D341Med (cell line): ENCODE results near the gene UTRN.

Source experiments
- DNase-seq: peaks from one replicate; pipeline ENCODE4 v3.0.0; 2012; ENCODE audit warnings: low spot score

The UTRN gene

DNA sequence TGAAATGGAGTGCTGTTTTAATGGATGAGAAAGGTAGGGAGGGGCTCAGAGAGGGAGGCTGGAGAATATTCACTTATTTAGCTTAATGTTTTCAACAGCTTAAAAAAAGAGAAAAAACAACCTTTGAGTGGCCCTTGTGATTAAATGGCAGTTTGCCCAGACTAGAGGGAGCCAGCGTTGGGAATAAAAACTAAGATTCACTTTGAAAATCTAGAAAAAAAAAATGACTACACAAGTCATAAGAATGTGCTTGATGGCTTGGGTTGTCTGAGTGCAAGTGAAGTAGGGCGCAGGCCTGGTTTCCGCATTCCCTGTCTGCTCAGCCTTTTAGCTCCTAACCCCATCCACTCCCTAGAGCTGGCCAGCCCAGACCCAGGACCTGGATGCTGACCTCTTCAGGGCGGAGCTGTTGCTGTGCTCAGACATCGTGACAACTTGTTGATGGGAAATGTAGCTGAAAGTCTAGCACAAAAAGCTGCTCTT, 28.9 kb downstream of the UTRN start:
- DNase-seq: no peak

DNA sequence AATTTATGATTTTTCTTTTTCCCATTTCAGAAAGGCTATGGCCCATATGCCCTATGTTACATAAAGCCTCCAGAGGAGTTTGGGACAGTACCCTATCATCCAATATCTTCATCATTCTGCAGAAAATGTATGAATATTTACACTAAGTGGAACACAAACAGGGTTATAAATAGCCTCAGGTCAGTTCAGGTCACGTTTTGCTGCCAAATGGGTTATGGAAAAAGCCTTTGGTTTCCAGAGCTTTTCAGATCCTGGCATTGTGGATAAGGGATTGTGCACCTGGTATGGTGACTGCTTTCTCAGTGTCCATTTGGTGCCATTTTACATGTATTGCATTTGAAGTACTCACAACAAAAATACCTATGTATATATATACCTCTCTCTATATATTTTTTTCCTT, 29.4 kb downstream of the UTRN start:
- DNase-seq: no peak

DNA sequence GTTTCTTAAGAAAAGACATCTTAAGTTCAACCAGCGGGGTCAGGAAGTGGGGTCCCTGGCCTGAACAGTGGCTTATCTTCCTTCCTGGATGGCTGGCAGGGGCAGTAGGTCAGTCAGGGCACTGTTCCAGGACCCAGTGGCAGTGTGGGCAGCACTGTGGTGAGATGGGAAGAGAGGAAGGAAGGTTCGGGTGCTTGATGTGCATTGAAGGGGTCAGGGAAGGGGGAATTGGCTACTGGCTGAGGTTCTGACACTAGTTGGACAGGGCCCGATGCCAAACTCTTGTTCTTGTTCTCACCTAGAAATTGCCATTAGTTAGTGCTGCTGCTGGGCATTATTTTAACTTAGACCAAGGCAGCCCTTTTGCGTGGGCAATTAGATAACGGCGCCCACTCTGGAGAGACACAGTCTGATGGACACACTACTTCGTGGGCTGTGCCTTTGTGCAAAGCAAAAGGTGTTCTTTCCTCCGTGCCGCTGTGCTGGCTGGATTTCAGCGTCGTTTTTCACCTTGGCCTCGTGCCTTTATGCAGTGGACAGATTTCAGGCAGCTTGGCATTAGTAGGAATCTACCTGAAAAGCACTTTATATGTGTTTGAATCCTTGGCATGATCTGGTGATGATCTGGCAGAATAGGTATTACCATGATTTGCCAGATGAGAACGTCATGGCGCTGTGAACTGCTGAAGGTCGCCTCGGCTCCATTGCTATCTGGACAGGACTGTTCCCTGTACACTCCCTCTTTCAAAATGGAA, 30.3 kb downstream of the UTRN start:
- no peak for DNase-seq

DNA sequence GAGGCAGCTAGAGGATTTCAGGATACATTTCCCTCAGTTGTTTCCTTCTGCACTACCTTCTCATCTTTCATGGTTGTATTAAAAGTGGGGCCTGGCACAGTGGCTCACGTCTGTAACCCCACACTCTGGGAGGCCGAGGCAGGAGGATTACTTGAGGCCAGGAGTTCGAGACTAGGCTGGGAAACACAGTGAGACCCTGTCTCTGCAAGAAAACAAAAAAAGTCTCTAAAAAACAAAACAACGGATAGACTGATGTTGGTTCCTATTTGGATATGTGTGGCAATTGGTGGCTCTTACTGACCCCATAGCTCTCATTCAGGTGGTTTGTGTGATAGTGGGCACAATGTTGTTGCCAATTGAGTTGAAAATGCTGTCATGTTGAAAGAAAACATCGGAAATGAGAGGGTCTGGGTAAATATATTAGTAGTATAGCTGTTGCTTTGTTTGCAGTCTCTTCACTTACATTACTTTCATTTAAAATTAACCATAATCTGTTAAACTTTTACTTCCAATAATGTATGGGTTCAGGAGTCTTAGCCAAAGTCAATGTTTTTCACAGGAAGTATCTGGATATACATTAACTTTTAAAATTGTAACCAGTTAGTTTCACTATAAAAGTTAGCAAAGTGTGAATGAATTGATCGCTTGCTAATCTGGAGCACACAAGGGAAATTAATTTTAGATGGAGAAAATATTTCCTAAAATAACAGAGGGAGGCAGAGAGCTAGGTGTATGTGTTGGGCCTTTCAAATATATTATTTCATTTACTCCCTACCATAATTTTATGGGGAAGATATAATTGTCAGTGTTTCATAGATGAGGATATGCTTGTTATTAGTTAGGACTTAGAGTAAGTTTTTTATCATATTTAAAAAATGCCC, 31.1 kb downstream of the UTRN start:
- no peak for DNase-seq

DNA sequence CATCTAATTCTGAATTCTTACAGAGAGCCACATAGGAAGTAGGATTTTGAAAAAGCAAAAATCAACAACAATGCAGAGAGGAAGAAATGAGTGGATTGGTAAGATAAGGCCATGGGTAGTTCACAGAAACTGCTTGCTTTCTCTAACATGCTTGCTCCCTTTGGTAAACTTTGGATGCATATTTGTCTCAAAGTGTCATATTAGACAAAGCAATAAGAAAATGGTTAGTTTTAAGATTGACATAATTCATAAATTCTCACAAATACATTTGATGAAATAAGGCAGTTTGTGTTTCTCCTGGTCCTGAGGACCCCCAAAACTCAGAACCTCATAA, 31.7 kb downstream of the UTRN start:
- no peak for DNase-seq

DNA sequence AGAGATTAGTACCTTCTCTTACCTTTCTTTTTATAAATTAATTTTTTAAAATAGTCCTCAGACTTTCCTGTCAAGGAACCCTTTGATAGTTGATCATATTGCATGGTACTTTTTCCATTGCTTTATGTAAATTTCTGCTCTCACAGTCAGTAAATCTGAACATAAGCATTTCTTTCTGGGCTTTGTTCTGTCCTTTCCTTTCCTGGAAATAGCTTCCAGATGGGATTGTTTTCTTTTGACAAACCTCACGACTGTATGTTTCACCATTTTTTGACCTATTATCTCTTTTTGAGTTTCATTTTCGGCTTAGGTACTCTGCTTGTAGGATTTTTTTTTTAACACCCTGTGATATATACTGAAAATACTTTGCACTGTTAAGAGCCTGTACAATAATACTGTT, 32.6 kb downstream of the UTRN start:
- DNase-seq: no peak

DNA sequence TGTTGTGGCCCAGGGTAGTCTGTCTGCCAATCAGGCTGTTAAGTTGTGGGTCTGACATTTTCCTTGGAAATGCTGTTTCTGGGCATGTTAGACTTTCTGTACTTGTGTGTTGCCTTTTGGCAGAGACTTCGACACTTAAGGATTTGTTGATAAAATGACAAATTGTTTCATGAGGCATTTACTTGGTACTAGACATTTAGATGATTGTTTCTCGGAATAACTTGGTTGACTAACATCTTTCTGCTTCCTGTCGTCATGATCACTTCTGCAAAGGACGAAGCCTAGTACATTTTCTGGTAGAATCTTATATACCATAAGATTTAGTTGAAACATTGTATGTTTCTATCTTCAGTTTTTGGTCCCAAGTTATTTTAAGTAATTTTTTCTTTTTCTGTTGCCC, 34.1 kb downstream of the UTRN start:
- no peak for DNase-seq

DNA sequence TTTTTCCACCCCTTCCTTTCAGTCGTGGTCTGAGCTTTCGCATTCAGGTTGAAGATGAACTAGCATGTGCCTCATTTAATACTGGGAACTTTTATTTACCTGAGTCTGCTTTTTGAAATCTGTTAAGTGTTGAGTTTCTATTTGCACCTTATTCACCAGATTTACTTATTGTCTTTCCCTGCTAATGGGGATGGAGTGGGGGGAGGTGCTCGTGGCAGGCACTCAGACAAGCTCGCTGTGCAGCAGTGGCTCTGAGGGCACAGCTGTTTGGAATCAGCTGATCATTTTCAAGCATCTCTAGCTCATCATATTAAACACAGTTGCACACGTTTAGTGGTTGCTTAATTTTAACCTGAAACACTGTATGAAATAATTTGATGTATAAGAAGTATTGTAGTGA, 35.6 kb downstream of the UTRN start:
- no peak for DNase-seq

DNA sequence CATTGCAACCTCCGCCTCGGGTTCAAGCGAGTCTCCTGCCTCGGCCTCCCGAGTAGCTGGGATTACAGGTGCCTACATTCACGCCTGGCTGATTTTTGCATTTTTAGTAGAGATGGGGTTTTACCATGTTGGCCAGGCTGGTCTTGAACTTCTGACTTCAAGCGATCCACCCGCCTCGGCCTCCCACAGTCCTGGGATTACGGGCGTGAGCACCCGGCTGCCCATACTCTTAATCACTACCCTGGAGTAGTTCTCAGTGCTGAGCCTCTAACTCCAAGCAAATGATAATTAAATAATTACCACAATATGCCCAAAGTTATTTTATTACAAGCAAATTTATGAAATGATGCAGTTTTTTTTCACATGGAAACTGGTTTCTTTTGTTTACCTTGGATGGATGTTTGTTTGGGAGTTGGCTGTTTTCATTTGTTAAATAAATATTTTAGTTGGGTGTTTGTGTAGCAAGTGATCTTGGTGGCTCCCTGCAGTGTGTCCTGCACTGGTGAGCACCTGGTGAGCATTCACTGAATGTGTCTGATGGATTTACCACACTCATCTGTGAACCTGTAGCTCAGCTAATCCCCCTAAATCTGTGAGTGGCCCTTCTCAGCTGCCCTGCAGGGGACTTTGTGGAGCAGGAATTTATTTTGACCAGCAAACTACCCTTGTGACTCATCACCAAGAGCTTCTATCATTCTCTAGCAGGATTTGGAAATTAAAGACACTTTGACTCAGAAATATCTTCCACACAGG, 36.9 kb downstream of the UTRN start:
- DNase-seq: no peak

DNA sequence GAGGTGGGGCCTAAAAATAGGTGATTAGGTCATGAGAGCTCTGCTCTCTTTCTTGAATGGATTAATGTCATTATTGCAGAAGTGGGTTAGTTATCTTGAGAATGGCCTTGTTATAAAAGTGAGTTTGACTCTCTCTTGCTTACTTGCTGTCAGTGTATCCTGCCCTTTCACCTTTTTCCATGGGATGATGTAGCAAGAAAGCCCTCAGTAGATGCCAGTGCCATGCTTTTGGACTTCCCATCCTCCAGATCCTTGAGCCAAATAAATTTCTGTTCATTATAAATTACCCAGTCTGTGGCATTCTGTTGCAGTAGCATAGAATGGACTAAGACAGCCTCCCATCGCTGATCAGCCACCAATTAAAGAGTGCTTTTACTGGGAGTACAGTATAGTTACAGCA, 40.1 kb downstream of the UTRN start:
- no peak for DNase-seq

DNA sequence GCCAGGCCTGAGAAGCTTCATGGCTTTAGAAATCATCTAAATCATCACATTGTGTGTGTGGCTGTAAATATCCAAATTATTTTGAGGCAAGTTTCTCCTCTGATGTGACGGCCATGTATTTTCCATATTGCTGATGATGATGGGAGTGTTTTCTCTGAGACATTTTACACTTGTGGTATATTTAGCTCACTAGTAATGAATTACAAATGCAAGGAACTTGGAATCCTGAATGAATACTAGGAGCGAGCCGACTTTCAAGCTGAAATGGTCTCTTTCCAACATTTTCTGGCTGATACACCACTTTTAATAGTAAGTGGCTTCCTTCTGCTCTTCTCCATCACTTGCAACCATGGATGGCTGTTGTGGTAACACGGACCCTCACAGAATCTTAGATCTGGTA, 41.3 kb downstream of the UTRN start:
- DNase-seq: no peak

DNA sequence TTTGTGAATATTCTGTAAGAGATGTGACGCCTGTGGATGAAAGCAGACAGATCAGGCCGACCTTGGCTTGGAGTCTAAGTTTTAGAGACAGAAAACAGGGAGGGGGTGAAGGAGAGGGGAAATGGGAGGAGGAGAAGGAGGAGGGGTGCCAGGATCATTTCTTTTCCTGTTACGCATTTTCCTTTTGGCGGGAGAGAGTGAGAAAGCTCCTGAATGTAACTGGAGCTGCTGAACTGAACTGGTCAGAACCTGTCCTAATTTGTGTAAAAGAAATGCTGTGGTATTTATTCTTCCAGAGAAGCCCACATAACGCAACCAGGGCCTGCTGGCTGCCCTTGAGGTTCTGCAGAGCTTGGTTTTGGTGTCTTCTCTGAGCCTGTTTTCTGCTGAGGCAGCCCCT, 41.9 kb downstream of the UTRN start:
- no peak for DNase-seq

DNA sequence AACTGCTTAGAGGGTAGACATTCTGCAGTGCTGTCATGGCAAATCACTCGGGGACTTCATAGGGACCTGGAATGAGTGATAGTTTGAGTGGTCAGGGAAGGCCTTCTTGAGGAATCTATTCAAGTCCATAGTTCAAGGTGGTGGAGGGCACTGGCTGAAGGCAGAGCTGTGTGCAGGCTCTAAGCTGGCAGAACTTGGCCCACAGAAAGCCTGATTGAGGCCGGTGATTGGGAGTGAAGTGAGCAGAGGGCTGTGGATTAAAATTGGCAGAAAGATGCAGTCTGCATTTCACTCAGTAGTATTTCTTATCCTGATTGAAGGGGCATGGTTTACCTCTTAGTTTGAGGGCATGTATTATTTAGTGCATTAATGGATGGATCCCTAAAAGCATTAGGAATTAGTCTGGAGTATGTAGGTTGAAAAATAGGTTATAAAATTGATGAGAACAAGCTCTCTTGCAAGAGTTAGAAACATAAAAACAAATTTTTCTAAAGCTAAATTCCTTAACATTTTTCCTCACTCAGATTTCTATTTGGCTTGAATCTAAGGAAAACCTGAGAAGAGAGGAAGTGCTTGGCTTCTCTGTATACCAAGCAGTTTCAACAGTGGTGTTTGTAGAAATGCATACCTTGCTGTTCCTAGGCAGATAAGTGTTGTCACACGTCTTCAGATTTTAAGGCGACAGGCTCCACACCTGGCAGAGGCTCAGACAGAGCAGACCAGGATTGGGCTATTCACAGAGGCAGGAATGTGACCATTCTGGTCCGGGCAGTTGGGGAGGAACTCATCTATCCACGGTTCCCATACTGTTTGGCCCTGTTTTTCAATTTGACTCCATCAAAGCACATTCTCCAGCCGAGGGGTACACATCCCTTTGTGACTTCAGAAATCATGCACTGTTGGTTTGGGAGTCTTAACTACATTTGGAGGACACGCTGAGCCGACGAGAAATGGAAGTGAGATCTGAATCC, 45.2 kb downstream of the UTRN start:
- no peak for DNase-seq

DNA sequence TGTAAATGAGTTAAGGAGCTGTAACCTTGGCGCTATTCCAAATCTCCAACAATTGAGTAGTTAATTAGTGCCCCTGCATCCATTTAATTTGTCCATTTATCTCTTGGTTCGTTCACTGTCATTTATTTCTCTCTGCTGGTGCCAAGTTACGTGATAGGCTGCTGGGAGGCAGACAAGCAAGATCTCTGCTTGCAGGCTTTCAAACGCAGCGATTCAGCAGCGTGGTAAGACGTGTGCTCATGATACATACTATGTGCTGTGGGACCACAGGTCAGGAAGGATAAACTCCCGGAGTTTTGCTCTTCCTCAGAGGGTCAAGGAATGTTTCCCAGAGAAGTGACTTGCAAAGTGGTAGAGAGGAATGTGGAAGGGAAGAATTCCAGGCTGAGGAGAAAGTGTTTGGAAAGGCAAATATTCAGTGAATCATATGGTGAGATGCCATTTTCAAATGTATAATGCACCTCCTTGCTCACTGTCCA, 46.4 kb downstream of the UTRN start:
- no peak for DNase-seq

DNA sequence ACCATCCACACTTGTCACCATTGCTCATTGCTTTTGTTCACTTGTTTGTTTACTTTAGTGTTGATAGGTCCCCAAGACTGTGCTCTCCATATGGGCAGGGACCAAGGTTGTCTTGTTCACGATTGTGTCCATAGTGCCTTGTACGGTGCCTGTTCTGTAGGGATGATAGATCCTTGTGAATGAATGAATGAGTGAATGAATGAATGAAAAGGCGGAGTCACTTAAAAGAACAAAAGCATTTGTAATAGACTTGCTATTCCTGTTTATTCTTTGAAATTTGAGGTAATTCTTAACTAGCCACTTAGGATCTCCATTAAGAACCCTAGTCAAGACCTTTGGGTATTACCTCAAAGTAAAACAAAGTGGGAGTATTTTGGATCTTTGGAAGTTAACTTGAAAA, 47.0 kb downstream of the UTRN start:
- no peak for DNase-seq

DNA sequence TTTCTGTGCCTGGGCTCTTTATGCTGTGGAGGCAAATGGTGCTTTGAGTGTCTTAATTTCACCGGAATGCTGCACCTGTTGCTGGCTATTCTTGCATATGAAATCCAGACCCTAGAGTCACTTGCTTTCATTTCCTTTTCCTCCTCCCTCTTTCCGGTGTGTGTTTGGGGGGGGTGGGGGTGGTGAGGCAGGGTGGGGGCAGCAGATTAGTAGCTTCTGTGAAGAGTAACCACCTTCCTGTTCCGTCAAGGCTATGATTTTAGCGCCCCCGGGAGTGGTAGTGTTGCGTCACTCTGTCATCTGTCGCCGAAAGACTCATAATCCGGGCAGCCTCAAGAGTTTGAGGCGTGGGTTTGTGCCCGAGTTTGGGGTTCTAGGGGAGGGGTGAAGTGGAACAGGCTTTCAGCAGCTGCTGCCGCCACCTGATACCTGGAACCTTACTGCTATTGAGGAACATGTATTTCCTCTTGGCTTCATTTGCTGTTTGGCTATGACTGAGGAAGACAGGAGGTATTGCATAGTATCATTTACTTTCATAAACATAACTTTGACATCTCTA, 49.1 kb downstream of the UTRN start:
- DNase-seq: no peak
